Colonic mucosa (tissue), 4 donors: ENCODE data around the gene PCBP2. TPM values are rescaled to one million over a fixed set of nuclear protein-coding genes. Genes with fewer than 3 reads are reported as not detected.

Experiments
- DNase-seq: peaks from one replicate; pipeline ENCODE4 v3.0.0-alpha.2; 2020
- H3K27ac ChIP-seq: fragments of 200-600 bp; one replicate; pipeline ENCODE4 v1.8.0; 2021
- H3K27me3 ChIP-seq: fragments of 200-600 bp; one replicate; pipeline ENCODE4 v1.8.0; 2021
- H3K36me3 ChIP-seq: fragments of 200-600 bp; one replicate; pipeline ENCODE4 v1.8.0; 2021
- H3K4me1 ChIP-seq: fragments of 200-600 bp; one replicate; pipeline ENCODE4 v1.8.0; 2021; ENCODE audit warnings: mild to moderate bottlenecking
- H3K4me3 ChIP-seq: fragments of 200-600 bp; one replicate; pipeline ENCODE4 v1.8.0; 2021
- H3K9ac ChIP-seq, 2 donors: one replicate each; pipeline ENCODE4 v1.7.0; 2013; ENCODE audit warnings: control low read depth in 2 of 2, low read depth in 2 of 2, low read length in 2 of 2
- H3K9me3 ChIP-seq: fragments of 200-600 bp; one replicate; pipeline ENCODE4 v1.8.0; 2021
- CTCF ChIP-seq: fragments of 200-600 bp; IDR thresholded peaks from one replicate; pipeline ENCODE4 v1.8.0; 2022; ENCODE audit warnings: antibody characterized with exemption, mild to moderate bottlenecking
- intact Hi-C: fragments of 100-400 bp; cut with DNase I; formaldehyde crosslinking; loops from one replicate; pipeline ENCODE4 v1.14.1; 2022
- total RNA-seq, 2 donors: library from RNA; stranded (reverse); fragmentation: NEBNext Ultra II Directional in 1 of 2; extraction: Animal tissue kit (Norgen Biotek cat#: 25700) in 1 of 2; gene quantifications; one replicate each; pipeline ENCODE4 v1.2.1, GENCODE V29; 2021
- donor health status: healthy.
- donor health status: DM: no; HTN: no; CAD: no.
- donor health status: DM: no; HTN: no; CAD: no.

Gene PCBP2
- total RNA-seq, 2 donors from 2014 or later = 579 to 596 TPM

DNA sequence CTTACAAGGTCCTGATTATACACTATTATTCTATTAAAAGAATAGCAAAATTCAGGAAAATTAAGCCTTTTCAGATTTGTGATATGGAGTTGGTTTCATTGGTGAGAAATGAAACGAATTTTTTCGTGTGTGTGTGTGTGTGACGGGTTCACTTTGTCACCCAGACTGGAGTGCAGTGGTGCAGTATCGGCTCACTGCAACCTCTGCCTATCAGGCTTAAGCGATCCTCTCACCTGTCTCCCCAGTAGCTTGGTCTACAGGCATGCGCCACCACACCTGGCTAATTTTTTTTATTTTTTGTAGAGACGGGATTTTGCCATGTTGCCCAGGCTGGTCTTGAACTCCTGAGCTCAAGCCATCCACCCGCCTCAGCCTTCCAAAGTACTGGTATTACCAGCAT is 9.7 kb downstream of the PCBP2 start:
- DNase-seq = no peak
- Histone ChIP-seq H3K9me3 (no peaks in the 10 kb centered on the region), H3K36me3 (peaks cover 85% of the 10 kb centered on the region), H3K27ac (no peak overlapping the region), H3K9ac (no peak overlapping the region), H3K4me3 (no peak overlapping the region), H3K27me3 (no peaks in the 10 kb centered on the region), H3K4me1 (peaks cover 4% of the 10 kb centered on the region)
- TF ChIP-seq CTCF = no peak
- intact Hi-C loops = no loop called here

GRCh38 chr12:53462935-53463334 is 11.0 kb downstream of the PCBP2 start:
- intact Hi-C loops = no loop called here
- peaks cover 4% of the 10 kb centered on the region for H3K4me1 ChIP-seq
- no peak overlapping the region for H3K27ac ChIP-seq
- no peak overlapping the region for H3K9ac ChIP-seq
- peaks cover 84% of the 10 kb centered on the region for H3K36me3 ChIP-seq
- no peaks in the 10 kb centered on the region for H3K9me3 ChIP-seq
- no peak for DNase-seq
- H3K27me3 ChIP-seq = no peaks in the 10 kb centered on the region
- no peak overlapping the region for H3K4me3 ChIP-seq
- TF ChIP-seq CTCF = no peak

- no peak for DNase-seq
- Histone ChIP-seq H3K4me3 (no peak overlapping the region), H3K27me3 (no peaks in the 10 kb centered on the region), H3K27ac (no peak overlapping the region), H3K9me3 (no peaks in the 10 kb centered on the region), H3K4me1 (peaks cover 4% of the 10 kb centered on the region), H3K36me3 (peaks cover 82% of the 10 kb centered on the region), H3K9ac (no peak overlapping the region)
- TF ChIP-seq CTCF = no peak
- intact Hi-C loops = no loop called here
These were observed 12.1 kb downstream of the PCBP2 start for GRCh38 chr12:53463802-53464560.

DNA sequence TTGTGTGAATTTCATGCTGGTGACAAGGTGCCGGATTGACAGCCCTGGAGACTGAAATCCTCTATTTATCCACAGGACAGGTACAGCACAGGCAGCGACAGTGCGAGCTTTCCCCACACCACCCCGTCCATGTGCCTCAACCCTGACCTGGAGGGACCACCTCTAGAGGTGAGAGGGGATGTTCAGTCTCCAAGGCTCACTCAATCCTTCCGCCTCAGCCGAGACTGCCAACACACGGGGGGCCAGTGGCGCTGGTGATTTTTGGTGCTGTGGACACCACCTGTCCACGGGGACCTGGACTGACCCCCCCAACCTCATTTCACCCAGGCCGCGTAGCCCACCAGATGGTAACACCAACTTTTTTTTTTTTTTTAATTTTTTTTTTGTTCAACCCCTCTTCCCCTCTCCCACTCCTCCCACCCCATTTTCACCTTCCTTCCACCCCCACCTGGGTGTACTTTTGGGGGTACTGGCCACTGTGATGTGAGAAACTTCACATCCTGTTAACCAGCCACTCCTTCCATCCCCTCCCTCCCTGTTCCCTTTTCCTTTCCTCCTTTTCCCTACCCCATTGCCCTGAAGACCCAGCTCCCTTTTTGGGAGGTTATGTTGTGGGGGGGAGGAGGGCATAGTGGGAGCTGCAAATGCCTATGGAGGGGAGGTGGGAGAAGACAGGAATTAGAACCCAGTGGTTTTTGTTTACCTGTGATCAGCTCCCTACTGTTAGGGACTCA is 12.9 kb downstream of the PCBP2 start:
- intact Hi-C loops = no loop called here
- no peak for TF ChIP-seq CTCF
- Histone ChIP-seq H3K9me3 (no peaks in the 10 kb centered on the region), H3K4me1 (peaks cover 4% of the 10 kb centered on the region), H3K36me3 (peaks cover 78% of the 10 kb centered on the region), H3K9ac (no peak overlapping the region), H3K4me3 (no peak overlapping the region), H3K27ac (no peak overlapping the region), H3K27me3 (no peaks in the 10 kb centered on the region)
- no peak for DNase-seq

- intact Hi-C loops = no loop called here
- no peak for DNase-seq
These were observed 13.8 kb downstream of the PCBP2 start for GRCh38 chr12:53465679-53466078.

More at GRCh38 chr12:53465679-53466078, 13.8 kb downstream of the PCBP2 start:
- H3K36me3 ChIP-seq = peaks cover 73% of the 10 kb centered on the region
- no peak for TF ChIP-seq CTCF
- no peak overlapping the region for H3K9ac ChIP-seq
- peaks cover 4% of the 10 kb centered on the region for H3K4me1 ChIP-seq
- no peak overlapping the region for H3K27ac ChIP-seq
- no peak overlapping the region for H3K4me3 ChIP-seq
- no peaks in the 10 kb centered on the region for H3K9me3 ChIP-seq
- H3K27me3 ChIP-seq = no peaks in the 10 kb centered on the region
